K562 (cell line): Measurements from ENCODE around the gene NXF1. TPM values are rescaled to one million over a fixed set of nuclear protein-coding genes. Genes with fewer than 3 reads are reported as not detected.

ENCODE experiments used
- ATAC-seq: fragments of 200-7000 bp; cut with Tn5 transposase; 3 replicates; pipeline ENCODE4 v1.9.1; 2020; ENCODE audit warnings: moderate library complexity
- BruUV-seq: library from RNA; stranded (reverse); fragments of 400-500 nt; replicated peaks from 2 replicates; lab custom pipeline; 2021; lab: Mats Ljungman, UMichigan
- CTCF ChIA-PET: fragments of 300-600 bp; formaldehyde crosslinking; extraction: SDS; loops from one replicate; lab custom pipeline; 2021; ENCODE audit warnings: low intra/inter-chr PET ratio; lab: Yijun Ruan, JAX
- POLR2A ChIA-PET: fragments of 300-600, 350-650 bp; sonication (Branson Sonifier 250); formaldehyde crosslinking; extraction: SDS; loops from one replicate; lab custom pipeline; 2021; ENCODE audit warnings: antibody characterized with exemption, inconsistent platforms; lab: Yijun Ruan, JAX
- DNase-seq, 4 experiments: peaks; one replicate each; pipeline versions ENCODE4 v3.0.0 to v3.0.0-alpha.2; 2011 to 2018; ENCODE audit warnings: low spot score in 3 of 4, mixed read lengths in 3 of 4; ENCODE audit errors: extremely low read depth in 1 of 4
- FAIRE-seq: peaks from 2 replicates; lab custom pipeline; 2011; peaks lifted over from hg19 to GRCh38; lab: Jason Lieb, UNC
- H2AFZ ChIP-seq: 2 replicates; pipeline ENCODE4 v1.6.0; 2011; ENCODE audit warnings: low read depth, low read length, control low read depth, inconsistent platforms
- H3K27ac ChIP-seq: fragments of 200-600 bp; 3 replicates; pipeline ENCODE4 v1.8.0; 2011; ENCODE audit warnings: low read depth, mild to moderate bottlenecking, control low read depth, inconsistent platforms, low read length, moderate library complexity, mixed read lengths; ENCODE audit errors: extremely low read depth
- H3K27me3 ChIP-seq, 2 experiments: fragments of 300-600 bp in 1 of 2; 2 replicates in 1 of 2; 3 replicates in 1 of 2; pipeline versions ENCODE4 v1.6.0 to v1.8.0; 2011; ENCODE audit warnings: inconsistent platforms in 2 of 2, low read length in 2 of 2, mild to moderate bottlenecking in 1 of 2, mixed read lengths in 1 of 2, moderate library complexity in 1 of 2; ENCODE audit not compliant: control insufficient read depth in 2 of 2, insufficient read depth in 2 of 2
- H3K36me3 ChIP-seq: fragments of 300-600 bp; 3 replicates; pipeline ENCODE4 v1.8.0; 2011; ENCODE audit warnings: mild to moderate bottlenecking, low read length, inconsistent platforms; ENCODE audit not compliant: control insufficient read depth, insufficient read depth
- H3K4me1 ChIP-seq, 2 experiments: fragments of 200-600 bp in 1 of 2; replicated peaks in 1 of 2; 2 replicates in 1 of 2; 3 replicates in 1 of 2; pipeline versions ENCODE4 v1.5.1 to v1.8.0; 2011; ENCODE audit warnings: inconsistent platforms in 2 of 2, low read length in 2 of 2, mild to moderate bottlenecking in 1 of 2, mixed read lengths in 1 of 2, moderate library complexity in 1 of 2; ENCODE audit not compliant: control insufficient read depth in 2 of 2, insufficient read depth in 2 of 2
- H3K4me2 ChIP-seq: 2 replicates; pipeline ENCODE4 v1.6.1; 2011; ENCODE audit warnings: low read length, control low read depth, inconsistent platforms, mixed read lengths; ENCODE audit not compliant: insufficient read depth
- H3K4me3 ChIP-seq: fragments of 200-600 bp; sonication (generic), shearing (Covaris generic); 2 replicates; pipeline ENCODE4 v1.5.1; 2016; ENCODE audit warnings: control low read depth, inconsistent platforms
- H3K79me2 ChIP-seq: fragments of 200-600 bp; 3 replicates; pipeline ENCODE4 v1.8.0; 2011; ENCODE audit warnings: low read length, inconsistent platforms; ENCODE audit not compliant: control insufficient read depth, insufficient read depth
- H3K9ac ChIP-seq, 2 experiments: 2 replicates each; pipeline versions ENCODE4 v1.6.0 to v1.6.1; 2011; ENCODE audit warnings: low read depth in 2 of 2, low read length in 2 of 2, control low read depth in 1 of 2, inconsistent platforms in 1 of 2, mild to moderate bottlenecking in 1 of 2, mixed read lengths in 1 of 2; ENCODE audit not compliant: insufficient read depth in 1 of 2
- H3K9me1 ChIP-seq: one replicate; pipeline ENCODE4 v1.6.0; 2011; ENCODE audit warnings: inconsistent platforms, mild to moderate bottlenecking, low read length, moderate library complexity; ENCODE audit not compliant: control insufficient read depth, insufficient read depth
- H3K9me3 ChIP-seq: replicated peaks from 2 replicates; pipeline ENCODE4 v1.5.1; 2011; ENCODE audit warnings: low read depth, low read length, inconsistent platforms; ENCODE audit not compliant: control insufficient read depth, insufficient read depth
- H4K20me1 ChIP-seq: replicated peaks from 2 replicates; pipeline ENCODE4 v1.6.1; 2011; ENCODE audit warnings: low read length, inconsistent platforms, mixed read lengths; ENCODE audit not compliant: control insufficient read depth, insufficient read depth
- AFF4 ChIP-seq: sonication (generic); formaldehyde crosslinking; IDR thresholded peaks from 2 replicates; pipeline ENCODE4 v1.8.0; 2023; ENCODE audit warnings: mild to moderate bottlenecking, missing genetic modification reagents
- CCNT2 ChIP-seq: IDR thresholded peaks from 2 replicates; pipeline ENCODE4 v1.6.1; 2011; ENCODE audit warnings: borderline replicate concordance, low read depth, mild to moderate bottlenecking, moderate library complexity, mixed read lengths, low read length; ENCODE audit not compliant: insufficient read length; ENCODE audit errors: extremely low read depth
- CHD2 ChIP-seq: IDR thresholded peaks from 2 replicates; pipeline ENCODE4 v1.6.1; 2011; ENCODE audit warnings: low read depth, low read length
- E2F3 ChIP-seq: fragments of 250-450 bp; sonication (Bioruptor Pico); IDR thresholded peaks from 2 replicates; pipeline ENCODE4 v1.4.0; 2020; ENCODE audit warnings: mild to moderate bottlenecking
- ERF ChIP-seq: fragments of 450-650 bp; formaldehyde crosslinking; IDR thresholded peaks from 2 replicates; pipeline ENCODE4 v1.4.0; 2020; ENCODE audit warnings: mild to moderate bottlenecking, mixed read lengths
- FOXM1 ChIP-seq, 2 experiments: fragments of 450-650 bp in 1 of 2; sonication (generic) in 1 of 2; formaldehyde crosslinking in 1 of 2; IDR thresholded peaks; 2 replicates each; pipeline versions ENCODE4 v1.6.1 to v1.9.0; 2017 to 2022; ENCODE audit warnings: low read depth in 2 of 2, mild to moderate bottlenecking in 2 of 2, missing genetic modification reagents in 1 of 2, moderate library complexity in 1 of 2
- HDAC3 ChIP-seq: fragments of 450-650 bp; IDR thresholded peaks from 2 replicates; pipeline ENCODE4 v1.6.1; 2018; ENCODE audit warnings: borderline replicate concordance, mild to moderate bottlenecking, moderate library complexity; ENCODE audit not compliant: partially characterized antibody
- PATZ1 ChIP-seq: fragments of 250-450 bp; sonication (Bioruptor Pico); IDR thresholded peaks from 2 replicates; pipeline ENCODE4 v1.5.0; 2020; ENCODE audit warnings: mild to moderate bottlenecking, borderline replicate concordance
- POLR2A ChIP-seq: fragments of 450-650 bp; conservative IDR thresholded peaks from 2 replicates; pipeline ENCODE4 v1.6.1; 2016
- SMAD3 ChIP-seq: fragments of 450-650 bp; formaldehyde crosslinking; conservative IDR thresholded peaks from 2 replicates; pipeline ENCODE4 v1.4.0; 2020; ENCODE audit warnings: mild to moderate bottlenecking
- SREBF2 ChIP-seq: sonication (generic); formaldehyde crosslinking; IDR thresholded peaks from 2 replicates; pipeline ENCODE4 v1.4.0; 2020; ENCODE audit warnings: mild to moderate bottlenecking, missing genetic modification reagents
- SRF ChIP-seq, 2 experiments: fragments of 250-450, 450-650 bp in 1 of 2; sonication (Bioruptor Pico) in 1 of 2; sonication (generic) in 1 of 2; formaldehyde crosslinking; IDR thresholded peaks; 2 replicates each; pipeline versions ENCODE4 v1.5.0 to v1.5.1; 2020 to 2022; ENCODE audit warnings: mild to moderate bottlenecking in 1 of 2, missing genetic modification reagents in 1 of 2
- TAF1 ChIP-seq: IDR thresholded peaks from 2 replicates; pipeline ENCODE4 v1.6.1; 2011; ENCODE audit warnings: mild to moderate bottlenecking, low read length, moderate library complexity; ENCODE audit not compliant: insufficient read depth, control insufficient read depth, severe bottlenecking; ENCODE audit errors: extremely low read depth
- ZFPM2 ChIP-seq: fragments of 250-450 bp; sonication (Bioruptor Pico); IDR thresholded peaks from 2 replicates; pipeline ENCODE4 v1.5.1; 2022; ENCODE audit warnings: mild to moderate bottlenecking
- ZNF830 ChIP-seq: fragments of 250-450 bp; sonication (Bioruptor Pico); IDR thresholded peaks from 2 replicates; pipeline ENCODE4 v1.5.0; 2021; ENCODE audit warnings: mild to moderate bottlenecking
- WGBS: fragments of 100-300 bp; shearing (Covaris generic); methylation state at CpG from one replicate; pipeline ENCODE4 v1.1.6; 2016; ENCODE audit warnings: low coverage, mixed read lengths; ENCODE audit not compliant: insufficient coverage; ENCODE audit errors: missing lambda C conversion rate; 5-methylcytosine and 5-hydroxymethylcytosine counted together
- in situ Hi-C: fragments of 300-500 bp; cut with MboI; formaldehyde crosslinking; loops from 4 replicates; pipeline ENCODE4 v1.15.0; 2018; ENCODE audit warnings: inconsistent platforms, mixed read lengths
- intact Hi-C: fragments of 100-400 bp; cut with micrococcal nuclease; formaldehyde crosslinking; loops from 2 replicates; pipeline ENCODE4 v1.14.2; 2022
- polyA plus RNA-seq, 8 experiments: library from polyadenylated mRNA; depleted of rRNA in 4 of 8; stranded (reverse) in 5 of 8; unstranded in 3 of 8; fragments of >200 nt; fragmentation: Nextera tagmentation in 2 of 8; fragmentation: Illumina TruSeq in 1 of 8; extraction: Ambion mirVana in 2 of 8; extraction: Trizol in 1 of 8; gene quantifications; 2 replicates each; pipeline versions ENCODE4 v1.2.1 to v1.2.3, GENCODE V29; 2011 to 2014; ENCODE audit warnings: inconsistent platforms in 1 of 8, missing spikeins in 1 of 8
- total RNA-seq, 7 experiments: library from RNA; depleted of rRNA in 6 of 7; stranded (reverse); fragments of >200 nt in 6 of 7; fragmentation: Illumina TruSeq in 2 of 7; extraction: Trizol in 2 of 7; gene quantifications; 2 replicates each; pipeline versions ENCODE4 v1.2.1 to v1.2.3, GENCODE V29; 2011 to 2021; ENCODE audit warnings: low replicate concordance in 1 of 7

The NXF1 gene
- total and polyA plus RNA-seq, 9 of the 15 experiments (the other 6 are each of a cell fraction or from before 2014, with no cell fraction given): 18.1 to 98.3 (median 35.8) TPM

GRCh38 chr11:62775646-62776045, 29.6 kb downstream of the NXF1 start:
- H3K9me1 ChIP-seq: no peaks in the 10 kb centered on the region
- no peaks in the 10 kb centered on the region for H3K9me3 ChIP-seq
- no peak for FAIRE-seq
- intact Hi-C loops (no loop called here), in situ Hi-C loops (no loop called here)
- H3K36me3 ChIP-seq: peaks cover 50% of the 10 kb centered on the region
- CTCF ChIA-PET: no interaction called here
- H2AFZ ChIP-seq: no peak overlapping the region
- no peak for DNase-seq
- H3K9ac ChIP-seq: peak overlapping the region in 1 of 2 experiments; percentile 74; a peak in 1 of 4 replicates
- H3K79me2 ChIP-seq: peaks cover 28% of the 10 kb centered on the region
- ATAC-seq: no peak
- WGBS: 93% methylated on average over 14 of the region's 17 CpGs
- peaks cover 6 to 19% of the 10 kb centered on the region in 2 experiments; a peak in 4 of 5 replicates for H3K4me1 ChIP-seq
- BruUV-seq: no TSS peak
- H3K27ac ChIP-seq: no peak overlapping the region; the same call in 2 of the 3 replicates
- no peaks in the 10 kb centered on the region for H4K20me1 ChIP-seq
- POLR2A ChIA-PET: interaction anchor here (0.6 to 2.4 kb wide), 9 partner anchors 10 to 113 kb away, joined by 3 to 7 read pairs (median 3); partner anchors contain the start of genes TMEM179B and ZBTB3
- H3K27me3 ChIP-seq: no peaks in the 10 kb centered on the region
- H3K4me3 ChIP-seq: no peak overlapping the region
- H3K4me2 ChIP-seq: no peak overlapping the region
- no peak for TF ChIP-seq HDAC3
- no peak for TF ChIP-seq TAF1
- no peak for TF ChIP-seq SMAD3 (CRISPR knock-in tag)
- TF ChIP-seq ZNF830 (CRISPR knock-in tag): no peak
- no peak for TF ChIP-seq CCNT2
- TF ChIP-seq CHD2: no peak
- TF ChIP-seq POLR2A: no peak
- TF ChIP-seq AFF4 (CRISPR knock-in tag): no peak
- TF ChIP-seq E2F3: no peak
- no peak for TF ChIP-seq FOXM1 (IDR thresholded peaks at IDR 0.05; ENCODE audit: low read depth)
- TF ChIP-seq FOXM1 (CRISPR knock-in tag; IDR thresholded peaks at IDR 0.05; ENCODE audit: low read depth): no peak
- TF ChIP-seq ZFPM2 (CRISPR knock-in tag): no peak
- no peak for TF ChIP-seq SRF (CRISPR knock-in tag; IDR thresholded peaks at IDR 0.05)
- TF ChIP-seq PATZ1 (CRISPR knock-in tag): no peak
- TF ChIP-seq SREBF2 (CRISPR knock-in tag): no peak
- TF ChIP-seq ERF (CRISPR knock-in tag): no peak
